Keratinocyte (primary cell): ENCODE data around the gene SASH1. TPM values are rescaled to one million over a fixed set of nuclear protein-coding genes. Genes with fewer than 3 reads are reported as not detected.

ENCODE experiments used
- DNase-seq: peaks from one replicate; pipeline ENCODE4 v3.0.0-alpha.2; 2011; ENCODE audit warnings: low read depth, missing footprints, low spot score
- FAIRE-seq: peaks from 2 replicates; lab custom pipeline; 2011; peaks lifted over from hg19 to GRCh38; lab: Jason Lieb, UNC
- H2AFZ ChIP-seq: 2 replicates; pipeline ENCODE4 v1.6.0; 2012; ENCODE audit warnings: low read length, control low read depth, inconsistent platforms; ENCODE audit not compliant: control insufficient read depth
- H3K27ac ChIP-seq: 2 replicates; pipeline ENCODE4 v1.5.1; 2011; ENCODE audit warnings: low read length; ENCODE audit not compliant: control insufficient read depth, insufficient read depth
- H3K27me3 ChIP-seq: 3 replicates; pipeline ENCODE4 v1.6.0; 2011; ENCODE audit warnings: low read length; ENCODE audit not compliant: control insufficient read depth, insufficient read depth; ENCODE audit errors: extremely low read depth
- H3K36me3 ChIP-seq, 2 experiments: 2 replicates in 1 of 2; 3 replicates in 1 of 2; pipeline ENCODE4 v1.5.1; 2011; ENCODE audit warnings: low read length in 2 of 2, mild to moderate bottlenecking in 1 of 2; ENCODE audit not compliant: control insufficient read depth in 2 of 2, insufficient read depth in 2 of 2; ENCODE audit errors: extremely low read depth in 1 of 2
- H3K4me1 ChIP-seq: 3 replicates; pipeline ENCODE4 v1.5.1; 2011; ENCODE audit warnings: low read length; ENCODE audit not compliant: control insufficient read depth, insufficient read depth; ENCODE audit errors: extremely low read depth
- H3K4me2 ChIP-seq: 3 replicates; pipeline ENCODE4 v1.6.0; 2011; ENCODE audit warnings: low read depth, low read length; ENCODE audit not compliant: control insufficient read depth, insufficient read depth; ENCODE audit errors: extremely low read depth
- H3K4me3 ChIP-seq, 3 experiments: fragments of 200-600 bp in 1 of 3; sonication (generic) in 1 of 3; 2 replicates in 2 of 3; 3 replicates in 1 of 3; pipeline ENCODE4 v1.5.1; 2011 to 2016; ENCODE audit warnings: low read length in 3 of 3, mild to moderate bottlenecking in 3 of 3, control low read depth in 2 of 3, inconsistent platforms in 1 of 3, low read depth in 1 of 3, mixed read lengths in 1 of 3, mixed run types in 1 of 3, moderate library complexity in 1 of 3; ENCODE audit not compliant: control insufficient read depth in 2 of 3, insufficient read depth in 2 of 3; ENCODE audit errors: extremely low read depth in 1 of 3
- H3K79me2 ChIP-seq: 2 replicates; pipeline ENCODE4 v1.6.0; 2012; ENCODE audit warnings: low read length; ENCODE audit not compliant: control insufficient read depth, insufficient read depth
- H3K9ac ChIP-seq: 3 replicates; pipeline ENCODE4 v1.6.0; 2011; ENCODE audit warnings: low read length; ENCODE audit not compliant: control insufficient read depth, insufficient read depth; ENCODE audit errors: extremely low read depth
- H3K9me1 ChIP-seq: 3 replicates; pipeline ENCODE4 v1.6.0; 2011; ENCODE audit warnings: low read length; ENCODE audit not compliant: control insufficient read depth, insufficient read depth; ENCODE audit errors: extremely low read depth
- H3K9me3 ChIP-seq: 2 replicates; pipeline ENCODE4 v1.5.1; 2012; ENCODE audit warnings: low read depth, low read length; ENCODE audit not compliant: control insufficient read depth
- H4K20me1 ChIP-seq: 3 replicates; pipeline ENCODE4 v1.6.0; 2011; ENCODE audit warnings: low read length; ENCODE audit not compliant: control insufficient read depth, insufficient read depth; ENCODE audit errors: extremely low read depth
- EZH2 ChIP-seq: IDR thresholded peaks from one replicate; pipeline ENCODE4 v1.6.1; 2012; ENCODE audit warnings: inconsistent platforms, mild to moderate bottlenecking, low read length, moderate library complexity
- dilution Hi-C: fragments of 300-500 bp; cut with MboI; formaldehyde crosslinking; loops from one replicate; pipeline ENCODE4 v1.7.0; 2020; ENCODE audit warnings: low sequenced_read_pairs; ENCODE audit not compliant: extremely low pct_ligation_motif_present
- polyA plus RNA-seq, 5 experiments: library from polyadenylated mRNA; depleted of rRNA in 3 of 5; stranded (reverse) in 3 of 5; stranded (forward) in 1 of 5; unstranded in 1 of 5; fragments of >200 nt; gene quantifications; 1 replicate in 1 of 5; 2 replicates in 3 of 5; 3 replicates in 1 of 5; pipeline versions ENCODE4 v1.2.1 to v1.2.3, GENCODE V29; 2011 to 2012; ENCODE audit warnings: missing spikeins in 2 of 5, low read depth in 1 of 5, low replicate concordance in 1 of 5
- TF ChIP-seq, protein P1 (sequence below), 3 experiments: IDR thresholded peaks in 1 of 3; conservative IDR thresholded peaks in 1 of 3; optimal IDR thresholded peaks in 1 of 3; 2 replicates in 2 of 3; 3 replicates in 1 of 3; pipeline versions ENCODE3 to v1.5.1; 2011; ENCODE audit warnings: low read length in 3 of 3, mild to moderate bottlenecking in 3 of 3, moderate library complexity in 2 of 3, control low read depth in 1 of 3, inconsistent platforms in 1 of 3; ENCODE audit not compliant: insufficient read depth in 2 of 3; ENCODE audit errors: extremely low read depth in 1 of 3

Gene SASH1
- polyA plus RNA-seq, 1 donor (not counting 4 experiments of a cell fraction or from before 2014, with no cell fraction given), result 4.4 TPM

- FAIRE-seq (no peak), DNase-seq (no peak)
- Histone ChIP-seq H4K20me1 (no peaks in the 10 kb centered on the region), H3K9me1 (no peaks in the 10 kb centered on the region), H3K4me2 (no peak overlapping the region), H3K4me1 (no peaks in the 10 kb centered on the region), H2AFZ (no peak overlapping the region), H3K36me3 (peaks cover 0 to 1% of the 10 kb centered on the region in 2 experiments), H3K4me3 (no peak overlapping the region), H3K9ac (no peak overlapping the region), H3K9me3 (no peaks in the 10 kb centered on the region), H3K27me3 (no peaks in the 10 kb centered on the region), H3K79me2 (no peaks in the 10 kb centered on the region), H3K27ac (no peak overlapping the region)
- dilution Hi-C loops, result no loop called here
- TF ChIP-seq EZH2, result no peak
- TF ChIP-seq, protein P1, sequence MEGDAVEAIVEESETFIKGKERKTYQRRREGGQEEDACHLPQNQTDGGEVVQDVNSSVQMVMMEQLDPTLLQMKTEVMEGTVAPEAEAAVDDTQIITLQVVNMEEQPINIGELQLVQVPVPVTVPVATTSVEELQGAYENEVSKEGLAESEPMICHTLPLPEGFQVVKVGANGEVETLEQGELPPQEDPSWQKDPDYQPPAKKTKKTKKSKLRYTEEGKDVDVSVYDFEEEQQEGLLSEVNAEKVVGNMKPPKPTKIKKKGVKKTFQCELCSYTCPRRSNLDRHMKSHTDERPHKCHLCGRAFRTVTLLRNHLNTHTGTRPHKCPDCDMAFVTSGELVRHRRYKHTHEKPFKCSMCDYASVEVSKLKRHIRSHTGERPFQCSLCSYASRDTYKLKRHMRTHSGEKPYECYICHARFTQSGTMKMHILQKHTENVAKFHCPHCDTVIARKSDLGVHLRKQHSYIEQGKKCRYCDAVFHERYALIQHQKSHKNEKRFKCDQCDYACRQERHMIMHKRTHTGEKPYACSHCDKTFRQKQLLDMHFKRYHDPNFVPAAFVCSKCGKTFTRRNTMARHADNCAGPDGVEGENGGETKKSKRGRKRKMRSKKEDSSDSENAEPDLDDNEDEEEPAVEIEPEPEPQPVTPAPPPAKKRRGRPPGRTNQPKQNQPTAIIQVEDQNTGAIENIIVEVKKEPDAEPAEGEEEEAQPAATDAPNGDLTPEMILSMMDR (optimal IDR thresholded peaks at IDR 0.05 in 1 of 3, IDR thresholded peaks at IDR 0.05 in 1 of 3, conservative IDR thresholded peaks at IDR 0.05 in 1 of 3; ENCODE audit: extremely low read depth in 1 of 3, insufficient read depth in 2 of 3, low read length in 3 of 3), result no peak
Measured at GRCh38 chr6:148396411-148396810, 53.8 kb downstream of the SASH1 start.

DNA sequence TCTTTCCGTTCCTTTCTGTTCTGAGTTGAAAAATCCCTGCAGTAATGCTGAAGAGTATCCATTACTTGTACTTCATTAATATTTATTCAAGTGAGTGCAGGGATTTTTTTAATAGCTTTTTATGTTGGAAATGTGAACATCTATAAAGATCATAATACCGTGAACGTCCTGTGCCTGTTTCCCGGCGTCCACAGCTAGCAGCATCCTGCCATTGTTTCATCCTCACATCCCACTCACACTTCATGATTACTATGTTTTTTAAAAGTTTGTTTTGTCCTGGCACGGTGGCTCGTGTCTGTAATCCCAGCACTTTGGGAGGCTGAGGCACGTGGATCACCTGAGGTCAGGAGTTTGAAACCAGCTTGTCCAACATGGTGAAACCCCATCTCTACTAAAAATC is 54.3 kb downstream of the SASH1 start:
- no peak for DNase-seq
- H2AFZ ChIP-seq, result no peak overlapping the region
- no peaks in the 10 kb centered on the region for H3K9me3 ChIP-seq
- no peak overlapping the region for H3K9ac ChIP-seq
- no peaks in the 10 kb centered on the region for H3K27me3 ChIP-seq
- dilution Hi-C loops, result no loop called here
- no peaks in the 10 kb centered on the region for H3K79me2 ChIP-seq
- H3K27ac ChIP-seq, result no peak overlapping the region
- peaks cover 0 to 1% of the 10 kb centered on the region in 2 experiments for H3K36me3 ChIP-seq
- H3K9me1 ChIP-seq, result no peaks in the 10 kb centered on the region
- no peak for TF ChIP-seq EZH2
- TF ChIP-seq, protein P1 (optimal IDR thresholded peaks at IDR 0.05 in 1 of 3, IDR thresholded peaks at IDR 0.05 in 1 of 3, conservative IDR thresholded peaks at IDR 0.05 in 1 of 3; ENCODE audit: extremely low read depth in 1 of 3, insufficient read depth in 2 of 3, low read length in 3 of 3), result no peak
- no peak for FAIRE-seq
- H4K20me1 ChIP-seq, result no peaks in the 10 kb centered on the region
- H3K4me1 ChIP-seq, result no peaks in the 10 kb centered on the region
- H3K4me2 ChIP-seq, result no peak overlapping the region
- H3K4me3 ChIP-seq, result no peak overlapping the region
